HEK293 (cell line): ENCODE results near the gene DNM1L.
A peak's percentile ranks its signal among the peaks of the same experiment; 100 is the strongest.

ENCODE experiments used
- CTCF ChIA-PET: fragments of 350-600 bp; formaldehyde crosslinking; extraction: SDS; loops from one replicate; lab custom pipeline; 2021; ENCODE audit warnings: antibody characterized with exemption; lab: Yijun Ruan, JAX
- POLR2A ChIA-PET: fragments of 300-600 bp; formaldehyde crosslinking; extraction: SDS; loops from one replicate; lab custom pipeline; 2020; ENCODE audit warnings: antibody characterized with exemption, inconsistent platforms; lab: Yijun Ruan, JAX
- H3K27ac ChIP-seq: fragments of 200-500 bp; sonication (Bioruptor generic); 2 replicates; pipeline ENCODE4 v1.5.1; 2014; ENCODE audit warnings: low read depth, low read length, control low read depth, inconsistent platforms; ENCODE audit errors: extremely low read depth
- H3K36me3 ChIP-seq, 2 experiments: fragments of 200-500 bp in 1 of 2; sonication (Bioruptor generic) in 1 of 2; 1 replicate in 1 of 2; 2 replicates in 1 of 2; pipeline ENCODE4 v1.5.1; 2014 to 2017; ENCODE audit warnings: inconsistent platforms in 2 of 2, low read length in 2 of 2; ENCODE audit not compliant: control insufficient read depth in 2 of 2, insufficient read depth in 1 of 2
- H3K4me1 ChIP-seq: fragments of 200-500 bp; sonication (Bioruptor generic); 2 replicates; pipeline ENCODE4 v1.5.1; 2014; ENCODE audit warnings: mild to moderate bottlenecking, low read length, inconsistent platforms; ENCODE audit not compliant: control insufficient read depth, insufficient read depth
- H3K4me3 ChIP-seq: 2 replicates; pipeline ENCODE4 v1.5.1; 2011; ENCODE audit warnings: low read depth, mild to moderate bottlenecking, control low read depth, low read length, moderate library complexity
- H3K9me3 ChIP-seq: fragments of 200-500 bp; sonication (Bioruptor generic); 2 replicates; pipeline ENCODE4 v1.5.1; 2014; ENCODE audit warnings: low read depth, low read length, inconsistent platforms; ENCODE audit not compliant: control insufficient read depth, insufficient read depth
- EGR2 ChIP-seq: fragments of 450-650 bp; formaldehyde crosslinking; IDR thresholded peaks from 2 replicates; pipeline ENCODE4 v1.5.1; 2016; ENCODE audit warnings: low read depth, missing biosample characterization, missing genetic modification characterization
- KLF8 ChIP-seq: fragments of 450-650 bp; formaldehyde crosslinking; IDR thresholded peaks from 2 replicates; pipeline ENCODE4 v1.5.1; 2016; ENCODE audit warnings: missing biosample characterization, missing genetic modification characterization
- SCRT2 ChIP-seq: fragments of 450-650 bp; formaldehyde crosslinking; IDR thresholded peaks from 2 replicates; pipeline ENCODE4 v1.5.1; 2016; ENCODE audit warnings: missing biosample characterization, missing genetic modification characterization
- YY2 ChIP-seq: fragments of 450-650 bp; formaldehyde crosslinking; IDR thresholded peaks from 2 replicates; pipeline ENCODE4 v1.5.1; 2016; ENCODE audit warnings: missing biosample characterization, missing genetic modification characterization
- ZBTB21 ChIP-seq: fragments of 450-650 bp; formaldehyde crosslinking; IDR thresholded peaks from 2 replicates; pipeline ENCODE4 v1.5.1; 2017; ENCODE audit warnings: missing biosample characterization, missing genetic modification characterization
- ZFP37 ChIP-seq: fragments of 450-650 bp; formaldehyde crosslinking; IDR thresholded peaks from 2 replicates; pipeline ENCODE4 v1.5.1; 2016; ENCODE audit warnings: missing biosample characterization, missing genetic modification characterization
- ZFP69B ChIP-seq: fragments of 450-650 bp; formaldehyde crosslinking; IDR thresholded peaks from 2 replicates; pipeline ENCODE4 v1.5.1; 2016; ENCODE audit warnings: missing biosample characterization, missing genetic modification characterization
- ZIC2 ChIP-seq: fragments of 450-650 bp; formaldehyde crosslinking; IDR thresholded peaks from 2 replicates; pipeline ENCODE4 v1.5.1; 2016; ENCODE audit warnings: missing biosample characterization, missing genetic modification characterization
- ZNF140 ChIP-seq: fragments of 450-650 bp; formaldehyde crosslinking; IDR thresholded peaks from 2 replicates; pipeline ENCODE4 v1.5.1; 2016; ENCODE audit warnings: missing biosample characterization, missing genetic modification characterization
- ZNF23 ChIP-seq: fragments of 450-650 bp; formaldehyde crosslinking; IDR thresholded peaks from 2 replicates; pipeline ENCODE4 v1.5.1; 2016; ENCODE audit warnings: missing biosample characterization, missing genetic modification characterization, borderline replicate concordance
- ZNF24 ChIP-seq: fragments of 450-650 bp; formaldehyde crosslinking; IDR thresholded peaks from 2 replicates; pipeline ENCODE4 v1.5.1; 2016; ENCODE audit warnings: missing biosample characterization, missing genetic modification characterization
- ZNF266 ChIP-seq: fragments of 450-650 bp; formaldehyde crosslinking; IDR thresholded peaks from 2 replicates; pipeline ENCODE4 v1.5.1; 2016; ENCODE audit warnings: missing biosample characterization, missing genetic modification characterization, low read depth
- ZNF335 ChIP-seq: fragments of 450-650 bp; formaldehyde crosslinking; conservative IDR thresholded peaks from 2 replicates; pipeline ENCODE4 v1.5.1; 2016; ENCODE audit warnings: missing biosample characterization, missing genetic modification characterization
- ZNF571 ChIP-seq: fragments of 450-650 bp; formaldehyde crosslinking; IDR thresholded peaks from 2 replicates; pipeline ENCODE4 v1.5.0; 2017; ENCODE audit warnings: missing biosample characterization, missing genetic modification characterization
- ZNF580 ChIP-seq: fragments of 450-650 bp; formaldehyde crosslinking; IDR thresholded peaks from 2 replicates; pipeline ENCODE4 v1.5.1; 2016; ENCODE audit warnings: missing biosample characterization, missing genetic modification characterization
- ZNF621 ChIP-seq: fragments of 450-650 bp; formaldehyde crosslinking; IDR thresholded peaks from 2 replicates; pipeline ENCODE4 v1.5.1; 2017; ENCODE audit warnings: missing biosample characterization, missing genetic modification characterization
- ZNF639 ChIP-seq: fragments of 450-650 bp; formaldehyde crosslinking; IDR thresholded peaks from 2 replicates; pipeline ENCODE4 v1.5.1; 2016; ENCODE audit warnings: missing biosample characterization, missing genetic modification characterization
- ZNF658 ChIP-seq: fragments of 450-650 bp; formaldehyde crosslinking; IDR thresholded peaks from 2 replicates; pipeline ENCODE4; 2016; ENCODE audit warnings: missing biosample characterization, missing genetic modification characterization
- ZNF670 ChIP-seq: fragments of 450-650 bp; formaldehyde crosslinking; IDR thresholded peaks from 2 replicates; pipeline ENCODE4 v1.5.1; 2016; ENCODE audit warnings: missing biosample characterization, missing genetic modification characterization, low read depth
- TF ChIP-seq, protein P1 (sequence below): fragments of 450-650 bp; formaldehyde crosslinking; IDR thresholded peaks from 2 replicates; pipeline ENCODE4 v1.5.1; 2017; ENCODE audit warnings: missing biosample characterization, missing genetic modification characterization
- TF ChIP-seq, protein P2 (sequence below): fragments of 450-650 bp; formaldehyde crosslinking; IDR thresholded peaks from 2 replicates; pipeline ENCODE4 v1.5.1; 2016; ENCODE audit warnings: missing biosample characterization, missing genetic modification characterization
- TF ChIP-seq, protein P3 (sequence below): fragments of 450-650 bp; formaldehyde crosslinking; IDR thresholded peaks from 2 replicates; pipeline ENCODE4; 2016; ENCODE audit warnings: missing biosample characterization, missing genetic modification characterization
- TF ChIP-seq, protein P4 (sequence below): fragments of 450-650 bp; formaldehyde crosslinking; IDR thresholded peaks from 2 replicates; pipeline ENCODE4 v1.5.1; 2016; ENCODE audit warnings: missing biosample characterization, missing genetic modification characterization, borderline replicate concordance

The DNM1L gene

DNA sequence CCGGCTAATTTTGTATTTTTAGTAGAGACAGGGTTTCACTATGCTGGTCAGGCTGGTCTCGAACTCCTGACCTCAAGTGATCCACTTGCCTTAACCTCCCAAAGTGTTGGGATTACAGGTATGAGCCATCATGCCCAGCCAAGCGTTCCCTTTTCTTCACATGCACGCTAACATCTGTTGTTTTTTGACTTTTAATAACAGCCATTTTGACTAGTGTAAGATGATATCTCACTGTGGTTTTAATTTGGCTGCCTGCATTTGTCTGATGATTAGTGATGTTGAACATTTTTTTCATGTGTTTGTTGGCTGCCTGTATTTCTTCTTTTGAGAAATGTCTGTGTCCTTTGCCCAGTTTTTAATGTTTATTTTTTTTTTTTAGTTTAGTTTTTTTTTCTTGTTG is 86.8 kb downstream of the DNM1L start:
- CTCF ChIA-PET: no interaction called here
- Histone ChIP-seq H3K27ac (no peak overlapping the region), H3K36me3 (no peaks in the 10 kb centered on the region)
- TF ChIP-seq ZNF335 (tag by site-specific recombination) (0 out of 2 replicates have a peak, but pooled peaks have one; percentile 33), YY2 (tag by site-specific recombination) (0 out of 2 replicates have a peak, but pooled peaks have one; percentile 10), ZNF670 (tag by site-specific recombination) (no peak)
- TF ChIP-seq, protein P1, sequence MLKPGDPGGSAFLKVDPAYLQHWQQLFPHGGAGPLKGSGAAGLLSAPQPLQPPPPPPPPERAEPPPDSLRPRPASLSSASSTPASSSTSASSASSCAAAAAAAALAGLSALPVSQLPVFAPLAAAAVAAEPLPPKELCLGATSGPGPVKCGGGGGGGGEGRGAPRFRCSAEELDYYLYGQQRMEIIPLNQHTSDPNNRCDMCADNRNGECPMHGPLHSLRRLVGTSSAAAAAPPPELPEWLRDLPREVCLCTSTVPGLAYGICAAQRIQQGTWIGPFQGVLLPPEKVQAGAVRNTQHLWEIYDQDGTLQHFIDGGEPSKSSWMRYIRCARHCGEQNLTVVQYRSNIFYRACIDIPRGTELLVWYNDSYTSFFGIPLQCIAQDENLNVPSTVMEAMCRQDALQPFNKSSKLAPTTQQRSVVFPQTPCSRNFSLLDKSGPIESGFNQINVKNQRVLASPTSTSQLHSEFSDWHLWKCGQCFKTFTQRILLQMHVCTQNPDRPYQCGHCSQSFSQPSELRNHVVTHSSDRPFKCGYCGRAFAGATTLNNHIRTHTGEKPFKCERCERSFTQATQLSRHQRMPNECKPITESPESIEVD: peak; percentile 41
- TF ChIP-seq, all 188 proteins: peak for 3
- Histone ChIP-seq H3K9me3 (no peaks in the 10 kb centered on the region), H3K4me1 (no peaks in the 10 kb centered on the region), H3K4me3 (no peak overlapping the region)
- POLR2A ChIA-PET: no interaction called here

GRCh38 chr12:32768518-32768917 is 89.4 kb downstream of the DNM1L start:
- no peak overlapping the region for H3K4me3 ChIP-seq
- H3K4me1 ChIP-seq: no peaks in the 10 kb centered on the region
- ChIA-PET CTCF (interaction anchor here (1.0 kb wide), 1 partner anchor 8 kb away, joined by 3 read pairs; no protein-coding TSS in a partner anchor), POLR2A (interaction anchor here (1.4 kb wide), 1 partner anchor 13 kb away, joined by 4 read pairs; no protein-coding TSS in a partner anchor)
- H3K36me3 ChIP-seq: no peaks in the 10 kb centered on the region
- no peak overlapping the region for H3K27ac ChIP-seq
- TF ChIP-seq, protein P2, sequence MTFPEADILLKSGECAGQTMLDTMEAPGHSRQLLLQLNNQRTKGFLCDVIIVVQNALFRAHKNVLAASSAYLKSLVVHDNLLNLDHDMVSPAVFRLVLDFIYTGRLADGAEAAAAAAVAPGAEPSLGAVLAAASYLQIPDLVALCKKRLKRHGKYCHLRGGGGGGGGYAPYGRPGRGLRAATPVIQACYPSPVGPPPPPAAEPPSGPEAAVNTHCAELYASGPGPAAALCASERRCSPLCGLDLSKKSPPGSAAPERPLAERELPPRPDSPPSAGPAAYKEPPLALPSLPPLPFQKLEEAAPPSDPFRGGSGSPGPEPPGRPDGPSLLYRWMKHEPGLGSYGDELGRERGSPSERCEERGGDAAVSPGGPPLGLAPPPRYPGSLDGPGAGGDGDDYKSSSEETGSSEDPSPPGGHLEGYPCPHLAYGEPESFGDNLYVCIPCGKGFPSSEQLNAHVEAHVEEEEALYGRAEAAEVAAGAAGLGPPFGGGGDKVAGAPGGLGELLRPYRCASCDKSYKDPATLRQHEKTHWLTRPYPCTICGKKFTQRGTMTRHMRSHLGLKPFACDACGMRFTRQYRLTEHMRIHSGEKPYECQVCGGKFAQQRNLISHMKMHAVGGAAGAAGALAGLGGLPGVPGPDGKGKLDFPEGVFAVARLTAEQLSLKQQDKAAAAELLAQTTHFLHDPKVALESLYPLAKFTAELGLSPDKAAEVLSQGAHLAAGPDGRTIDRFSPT (tag by site-specific recombination): no peak
- TF ChIP-seq, protein P3, sequence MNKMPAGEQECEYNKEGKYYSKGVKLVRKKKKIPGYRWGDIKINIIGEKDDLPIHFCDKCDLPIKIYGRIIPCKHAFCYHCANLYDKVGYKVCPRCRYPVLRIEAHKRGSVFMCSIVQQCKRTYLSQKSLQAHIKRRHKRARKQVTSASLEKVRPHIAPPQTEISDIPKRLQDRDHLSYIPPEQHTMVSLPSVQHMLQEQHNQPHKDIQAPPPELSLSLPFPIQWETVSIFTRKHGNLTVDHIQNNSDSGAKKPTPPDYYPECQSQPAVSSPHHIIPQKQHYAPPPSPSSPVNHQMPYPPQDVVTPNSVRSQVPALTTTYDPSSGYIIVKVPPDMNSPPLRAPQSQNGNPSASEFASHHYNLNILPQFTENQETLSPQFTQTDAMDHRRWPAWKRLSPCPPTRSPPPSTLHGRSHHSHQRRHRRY (tag by site-specific recombination): no peak
- TF ChIP-seq ZNF658: no peak
- no peak for TF ChIP-seq ZNF24 (tag by site-specific recombination)
- no peak for TF ChIP-seq KLF8
- no peak for TF ChIP-seq ZNF621 (tag by site-specific recombination)
- no peak for TF ChIP-seq SCRT2 (tag by site-specific recombination)
- TF ChIP-seq ZFP37 (tag by site-specific recombination): no peak
- TF ChIP-seq ZBTB21 (tag by site-specific recombination): no peak
- no peak for TF ChIP-seq ZNF266 (tag by site-specific recombination)
- no peak for TF ChIP-seq ZNF140 (tag by site-specific recombination)
- no peaks in the 10 kb centered on the region for H3K9me3 ChIP-seq

DNA sequence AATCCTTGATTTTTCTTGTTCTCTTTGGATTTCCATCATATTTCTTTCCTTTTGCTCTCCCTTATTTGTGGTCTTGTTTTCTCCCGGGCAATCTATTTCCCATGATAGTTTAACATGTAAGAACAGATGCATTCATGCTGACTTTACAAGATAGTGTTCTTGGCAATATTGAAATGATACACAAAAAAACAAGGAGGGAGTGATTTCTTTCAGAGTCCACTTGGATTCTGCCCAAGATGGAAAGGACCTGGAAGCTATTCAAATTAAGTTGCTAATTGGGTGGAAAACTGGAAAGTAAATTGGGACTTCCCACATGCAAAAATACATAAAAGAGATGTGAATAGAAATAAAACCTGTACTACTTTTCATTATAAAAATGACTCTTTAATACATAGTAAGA is 91.0 kb downstream of the DNM1L start:
- CTCF ChIA-PET: interaction anchor here (0.8 to 2.1 kb wide), 2 partner anchors 14 to 60 kb away, joined by 3 to 11 read pairs; no protein-coding TSS in a partner anchor
- TF ChIP-seq ZFP69B (tag by site-specific recombination): no peak
- no peak for TF ChIP-seq EGR2
- TF ChIP-seq ZIC2 (tag by site-specific recombination): no peak
- no peak for TF ChIP-seq ZNF639 (tag by site-specific recombination)
- no peak for TF ChIP-seq ZNF571 (tag by site-specific recombination)
- TF ChIP-seq, protein P4, sequence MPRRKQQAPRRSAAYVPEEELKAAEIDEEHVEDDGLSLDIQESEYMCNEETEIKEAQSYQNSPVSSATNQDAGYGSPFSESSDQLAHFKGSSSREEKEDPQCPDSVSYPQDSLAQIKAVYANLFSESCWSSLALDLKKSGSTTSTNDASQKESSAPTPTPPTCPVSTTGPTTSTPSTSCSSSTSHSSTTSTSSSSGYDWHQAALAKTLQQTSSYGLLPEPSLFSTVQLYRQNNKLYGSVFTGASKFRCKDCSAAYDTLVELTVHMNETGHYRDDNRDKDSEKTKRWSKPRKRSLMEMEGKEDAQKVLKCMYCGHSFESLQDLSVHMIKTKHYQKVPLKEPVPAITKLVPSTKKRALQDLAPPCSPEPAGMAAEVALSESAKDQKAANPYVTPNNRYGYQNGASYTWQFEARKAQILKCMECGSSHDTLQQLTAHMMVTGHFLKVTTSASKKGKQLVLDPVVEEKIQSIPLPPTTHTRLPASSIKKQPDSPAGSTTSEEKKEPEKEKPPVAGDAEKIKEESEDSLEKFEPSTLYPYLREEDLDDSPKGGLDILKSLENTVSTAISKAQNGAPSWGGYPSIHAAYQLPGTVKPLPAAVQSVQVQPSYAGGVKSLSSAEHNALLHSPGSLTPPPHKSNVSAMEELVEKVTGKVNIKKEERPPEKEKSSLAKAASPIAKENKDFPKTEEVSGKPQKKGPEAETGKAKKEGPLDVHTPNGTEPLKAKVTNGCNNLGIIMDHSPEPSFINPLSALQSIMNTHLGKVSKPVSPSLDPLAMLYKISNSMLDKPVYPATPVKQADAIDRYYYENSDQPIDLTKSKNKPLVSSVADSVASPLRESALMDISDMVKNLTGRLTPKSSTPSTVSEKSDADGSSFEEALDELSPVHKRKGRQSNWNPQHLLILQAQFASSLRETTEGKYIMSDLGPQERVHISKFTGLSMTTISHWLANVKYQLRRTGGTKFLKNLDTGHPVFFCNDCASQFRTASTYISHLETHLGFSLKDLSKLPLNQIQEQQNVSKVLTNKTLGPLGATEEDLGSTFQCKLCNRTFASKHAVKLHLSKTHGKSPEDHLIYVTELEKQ: no peak
- no peak for TF ChIP-seq ZNF580
- TF ChIP-seq ZNF23: no peak

More for the DNA sequence above, 91.0 kb downstream of the DNM1L start:
- H3K4me1 ChIP-seq: no peaks in the 10 kb centered on the region
- no peaks in the 10 kb centered on the region for H3K36me3 ChIP-seq
- POLR2A ChIA-PET: no interaction called here
- H3K27ac ChIP-seq: no peak overlapping the region
- no peak overlapping the region for H3K4me3 ChIP-seq
- no peaks in the 10 kb centered on the region for H3K9me3 ChIP-seq
